GM21423 (cell line): ENCODE data around the gene CALML4.
A peak's percentile ranks its signal among the peaks of the same experiment; 100 is the strongest.
"Not testable (repeated sequence)": the region's sequence is repeated elsewhere in the genome, so short reads cannot be mapped to it uniquely, and the experiment has no call there.

Source experiments
- ATAC-seq: cut with Tn5 transposase; IDR thresholded peaks from one replicate; pipeline ENCODE4 v1.9.1; 2021; ENCODE audit warnings: mild to moderate bottlenecking, moderate library complexity; ENCODE audit not compliant: unreplicated experiment

CALML4 gene, protein sequence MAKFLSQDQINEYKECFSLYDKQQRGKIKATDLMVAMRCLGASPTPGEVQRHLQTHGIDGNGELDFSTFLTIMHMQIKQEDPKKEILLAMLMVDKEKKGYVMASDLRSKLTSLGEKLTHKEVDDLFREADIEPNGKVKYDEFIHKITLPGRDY

DNA sequence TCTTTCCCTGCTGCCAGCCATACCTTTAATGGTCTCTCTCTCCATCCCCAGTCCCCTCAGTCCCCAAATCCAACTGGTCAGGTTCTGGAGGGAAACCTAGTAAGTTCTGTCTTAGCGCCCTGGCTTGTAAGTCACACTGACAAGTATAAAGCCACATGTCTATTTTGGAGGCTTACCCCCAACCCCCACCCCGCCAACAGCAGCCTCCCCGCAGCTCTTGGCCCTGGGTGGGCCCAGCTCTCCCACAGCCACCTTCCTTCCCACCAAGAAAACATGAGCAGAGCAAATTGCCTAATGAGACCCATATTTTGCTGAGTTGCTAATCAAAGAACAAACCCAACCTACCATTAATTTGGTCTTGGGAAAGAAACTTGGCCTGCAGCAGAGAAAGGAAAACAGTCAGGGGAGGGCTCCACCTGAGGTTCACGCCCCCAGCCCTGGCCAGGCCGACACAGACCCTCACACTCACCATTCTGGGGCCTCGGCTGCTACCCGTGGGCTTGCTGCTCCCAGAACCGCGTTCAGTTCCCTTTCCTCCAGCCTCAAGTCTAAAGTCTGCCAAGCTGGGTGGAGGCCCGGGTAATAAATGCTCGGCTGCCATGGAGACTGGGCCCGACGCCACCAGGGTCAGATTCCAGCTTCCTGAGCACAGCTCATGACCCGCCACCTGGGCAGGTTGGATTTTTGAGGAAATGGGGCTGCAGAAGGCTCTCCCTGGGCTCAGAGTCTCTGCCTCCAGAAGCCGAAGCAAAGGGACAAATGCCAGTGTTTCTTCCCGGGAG, at the start of gene CALML4:
TSS of gene CALML4 (minus strand) at position 557 of the 782 bp plus-strand sequence. CDS start at position 472, 85 bp downstream.
- no peak for ATAC-seq

DNA sequence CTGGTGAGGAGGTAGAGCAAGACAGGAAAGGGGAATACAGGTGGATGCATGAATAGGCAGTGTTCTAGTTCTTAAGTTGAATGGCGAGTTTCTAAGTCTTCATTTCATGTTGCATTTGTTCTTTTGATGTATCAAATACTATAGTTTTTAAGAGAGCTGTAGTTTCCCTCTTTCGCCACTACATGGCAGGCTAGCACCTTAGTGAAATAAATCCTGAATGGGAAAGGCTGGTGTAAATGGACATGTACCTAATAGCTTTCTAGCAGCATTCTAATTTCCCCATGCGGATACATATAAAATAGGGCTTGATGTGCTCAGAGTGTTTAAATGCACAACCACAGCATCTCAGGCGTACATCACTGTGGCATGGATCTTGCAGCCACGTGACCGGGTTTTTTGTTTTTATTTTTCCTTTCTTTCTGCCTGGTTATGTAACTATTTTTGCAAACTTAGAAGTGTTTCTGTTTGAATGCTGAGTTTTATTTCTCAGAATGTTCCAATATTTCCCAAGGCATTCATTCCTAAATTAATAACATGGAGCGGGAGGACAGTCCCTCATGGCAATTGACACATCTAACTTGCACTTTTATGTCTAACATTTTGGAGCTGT, 47.9 kb upstream of the CALML4 start:
- no peak for ATAC-seq

DNA sequence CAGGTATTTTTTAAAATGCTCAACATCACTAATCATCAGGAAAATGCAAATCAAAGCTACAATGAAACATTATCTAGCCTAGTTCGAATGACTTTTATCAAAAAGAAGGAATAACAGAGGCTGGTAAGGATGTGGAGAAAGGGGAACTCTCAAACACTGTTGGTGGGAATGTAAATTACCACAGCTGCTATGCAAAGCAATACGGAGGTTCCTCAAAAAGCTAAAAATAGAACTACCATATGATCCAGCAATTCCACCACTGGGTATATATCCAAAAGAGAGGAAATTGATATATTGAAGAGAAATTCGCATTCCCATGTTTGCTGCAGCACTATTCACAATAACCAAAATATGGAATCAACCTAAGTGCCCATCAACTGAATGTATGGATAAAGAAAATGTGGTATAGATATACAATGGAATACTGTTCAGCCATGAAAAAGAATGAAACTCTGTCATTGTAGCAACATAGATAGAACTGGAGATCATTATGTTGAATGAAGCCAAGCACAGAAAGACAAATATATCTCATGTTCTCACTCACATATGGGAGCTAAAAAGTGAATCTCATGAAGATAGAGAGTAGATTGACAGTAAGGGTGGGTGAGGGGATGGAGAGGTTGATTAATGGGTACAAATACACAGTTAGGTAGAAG, 44.1 kb upstream of the CALML4 start:
- no peak for ATAC-seq

DNA sequence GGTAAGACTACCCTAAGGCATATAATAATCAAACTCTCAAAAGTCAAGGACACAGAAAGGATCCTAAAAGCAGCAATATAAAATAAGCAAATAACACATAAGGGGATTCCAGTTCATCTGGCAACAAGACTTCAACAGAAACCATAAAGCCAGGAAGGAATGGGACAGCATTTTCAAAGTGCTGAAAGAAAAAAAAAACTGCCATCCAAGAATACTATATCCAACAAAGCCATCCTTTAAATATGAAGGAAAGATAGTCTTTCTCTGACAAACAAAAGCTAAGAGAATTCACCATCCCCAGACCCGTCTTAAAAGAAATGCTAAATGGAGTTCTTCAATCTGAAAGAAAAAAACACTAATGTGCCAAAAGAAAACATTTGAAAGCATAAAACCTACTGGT, 39.1 kb upstream of the CALML4 start:
- ATAC-seq, result no peak

DNA sequence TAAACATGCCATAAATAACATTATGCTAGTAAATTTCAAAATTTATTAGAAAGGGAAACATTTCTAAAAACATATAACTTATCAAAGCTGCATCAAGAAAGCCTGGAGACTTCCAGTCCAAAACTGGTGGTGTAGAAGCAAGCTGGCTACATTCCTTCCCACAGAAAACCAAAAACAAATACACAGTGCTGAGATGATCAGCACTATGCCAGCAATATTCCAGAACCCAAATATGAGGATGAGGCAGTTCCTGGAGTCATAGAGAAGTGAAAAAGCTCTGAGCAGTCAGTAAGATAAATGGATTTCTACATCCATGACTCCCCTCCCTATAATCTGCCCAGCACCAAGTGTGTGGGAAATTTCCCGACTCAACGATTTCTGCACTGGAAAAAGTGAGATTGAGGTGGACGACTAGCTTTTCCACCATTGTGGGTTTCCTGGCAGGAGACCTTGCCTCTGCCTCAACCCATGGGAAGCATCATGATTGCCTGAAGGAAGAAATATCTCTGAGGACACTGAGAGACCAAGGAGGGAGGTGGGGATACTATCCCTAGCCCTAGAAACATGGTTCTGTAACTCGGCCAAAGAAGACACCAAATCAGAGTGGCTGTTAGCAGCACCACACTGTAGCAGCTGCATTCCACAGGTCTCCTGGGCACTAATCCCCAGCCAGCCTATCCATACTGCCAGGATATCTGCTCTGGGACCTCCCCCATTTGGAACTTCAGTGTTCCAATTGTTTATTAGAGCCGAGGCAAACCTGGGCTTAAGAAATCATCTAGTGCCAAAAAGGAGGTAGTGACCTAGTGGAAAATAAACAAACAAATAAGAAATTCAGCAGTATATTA, 36.2 kb upstream of the CALML4 start:
- ATAC-seq, result no peak

DNA sequence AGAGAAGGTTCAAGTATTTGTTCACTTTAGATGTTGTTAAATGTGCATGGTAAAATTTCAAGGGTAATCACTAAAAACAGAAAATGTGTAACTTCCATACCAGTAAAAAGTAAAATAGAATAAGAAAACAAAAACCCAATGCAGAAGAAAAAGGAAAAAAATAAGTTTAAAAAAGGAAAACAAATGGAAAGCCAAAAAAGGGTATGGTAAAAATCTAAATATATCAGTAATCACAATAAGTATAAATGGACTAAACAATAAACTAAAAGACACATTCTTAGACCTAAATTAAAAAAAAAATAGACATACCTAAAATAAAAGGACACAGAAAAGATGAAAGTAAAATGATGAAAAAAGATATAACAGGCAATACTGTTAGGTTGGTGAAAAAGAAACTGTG, 33.9 kb upstream of the CALML4 start:
- ATAC-seq, result no peak

DNA sequence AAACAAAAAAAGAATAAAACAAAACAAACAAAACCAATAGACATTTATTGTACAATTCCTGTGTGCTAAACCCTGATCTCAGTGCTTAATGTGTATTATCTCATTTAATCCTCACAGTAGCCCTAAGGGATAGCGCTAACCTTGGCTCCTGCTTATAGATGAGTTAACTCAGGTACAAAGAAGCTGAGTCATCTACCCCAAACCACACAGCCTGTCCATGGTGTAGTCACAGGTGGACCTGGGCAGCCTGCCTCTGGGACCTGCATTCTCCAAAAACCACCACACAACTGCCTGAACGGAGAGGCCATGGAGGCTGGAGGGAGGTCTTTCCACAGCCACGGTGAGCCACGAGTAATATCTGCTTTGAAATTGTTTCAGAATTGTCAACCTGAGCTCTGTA, 29.9 kb upstream of the CALML4 start:
- no peak for ATAC-seq

DNA sequence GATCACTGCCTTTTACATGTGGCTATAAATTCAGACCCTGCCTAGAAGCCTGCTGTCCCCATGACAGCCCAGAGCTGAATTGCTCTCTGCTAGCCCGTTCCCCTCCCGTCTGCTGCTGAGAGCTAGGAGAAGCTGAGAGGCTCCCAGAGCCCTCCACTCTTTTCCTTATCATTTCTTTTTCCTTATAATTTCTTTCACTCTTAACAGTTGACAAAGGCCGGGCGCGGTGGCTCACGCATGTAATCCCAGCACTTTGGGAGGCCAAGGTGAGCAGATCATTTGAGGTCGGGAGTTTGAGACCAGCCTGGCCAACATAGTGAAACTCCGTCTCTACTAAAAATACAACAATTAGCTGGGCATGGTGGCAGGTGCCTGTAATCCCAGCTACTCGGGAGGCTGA, 29.4 kb upstream of the CALML4 start:
- not testable (repeated sequence) for ATAC-seq

DNA sequence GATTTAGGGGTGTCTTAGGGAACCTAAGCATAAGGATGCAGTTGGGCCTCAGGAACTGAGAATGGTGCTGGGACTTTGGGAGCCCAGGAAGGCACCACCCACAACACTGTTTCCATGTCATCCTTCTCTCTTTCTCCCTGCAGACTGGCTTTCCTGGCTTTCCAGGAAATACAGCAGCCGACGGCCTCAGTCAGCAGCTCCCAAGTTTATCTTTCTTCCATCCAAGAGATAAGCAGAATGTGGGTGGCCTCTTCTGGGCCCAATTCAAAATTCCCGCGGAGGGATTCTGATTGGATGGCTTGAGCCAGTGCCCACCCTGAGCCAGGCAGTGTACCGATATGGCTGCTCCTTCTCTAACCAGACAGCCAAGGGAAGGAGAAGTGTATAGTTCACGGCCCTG, 28.9 kb upstream of the CALML4 start:
- ATAC-seq, result no peak

DNA sequence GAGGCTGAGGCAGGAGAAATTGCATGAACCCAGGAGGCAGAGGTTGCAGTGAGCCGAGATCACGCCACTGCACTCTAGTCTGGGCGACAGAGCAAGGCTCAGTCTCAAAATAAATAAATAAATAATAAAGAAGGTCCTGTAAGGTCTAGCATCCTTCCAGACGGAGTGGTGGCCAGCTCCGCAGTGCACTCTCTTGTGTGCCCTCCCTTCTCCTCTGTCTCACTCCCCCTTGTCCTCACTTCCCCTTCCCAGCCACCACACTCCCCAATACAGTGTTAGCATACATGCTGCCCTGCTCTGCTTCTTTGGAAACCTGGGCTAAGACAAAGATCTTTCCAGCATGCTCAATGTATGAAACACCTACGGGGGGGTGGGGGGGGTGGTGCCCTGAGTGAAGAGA, 27.8 kb upstream of the CALML4 start:
- no peak for ATAC-seq

DNA sequence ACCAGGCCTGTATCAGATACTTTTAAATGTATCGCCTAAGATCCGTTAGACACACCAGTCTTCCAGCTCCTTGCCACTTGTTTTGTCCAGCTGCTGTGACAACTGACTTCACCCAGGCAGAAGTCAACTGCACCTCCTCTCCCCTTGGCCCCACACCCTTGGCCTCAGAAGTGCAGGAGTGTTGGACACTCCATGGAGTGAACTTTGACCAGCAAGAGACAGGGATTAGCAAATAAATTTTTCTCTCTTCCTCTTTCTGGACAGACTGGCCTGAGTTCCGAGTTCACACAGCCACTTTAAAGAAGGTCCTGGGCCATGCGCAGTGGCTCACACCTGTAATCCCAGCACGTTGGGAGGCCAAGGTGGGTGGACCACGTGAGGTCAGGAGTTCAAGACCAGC, 27.3 kb upstream of the CALML4 start:
- no peak for ATAC-seq

DNA sequence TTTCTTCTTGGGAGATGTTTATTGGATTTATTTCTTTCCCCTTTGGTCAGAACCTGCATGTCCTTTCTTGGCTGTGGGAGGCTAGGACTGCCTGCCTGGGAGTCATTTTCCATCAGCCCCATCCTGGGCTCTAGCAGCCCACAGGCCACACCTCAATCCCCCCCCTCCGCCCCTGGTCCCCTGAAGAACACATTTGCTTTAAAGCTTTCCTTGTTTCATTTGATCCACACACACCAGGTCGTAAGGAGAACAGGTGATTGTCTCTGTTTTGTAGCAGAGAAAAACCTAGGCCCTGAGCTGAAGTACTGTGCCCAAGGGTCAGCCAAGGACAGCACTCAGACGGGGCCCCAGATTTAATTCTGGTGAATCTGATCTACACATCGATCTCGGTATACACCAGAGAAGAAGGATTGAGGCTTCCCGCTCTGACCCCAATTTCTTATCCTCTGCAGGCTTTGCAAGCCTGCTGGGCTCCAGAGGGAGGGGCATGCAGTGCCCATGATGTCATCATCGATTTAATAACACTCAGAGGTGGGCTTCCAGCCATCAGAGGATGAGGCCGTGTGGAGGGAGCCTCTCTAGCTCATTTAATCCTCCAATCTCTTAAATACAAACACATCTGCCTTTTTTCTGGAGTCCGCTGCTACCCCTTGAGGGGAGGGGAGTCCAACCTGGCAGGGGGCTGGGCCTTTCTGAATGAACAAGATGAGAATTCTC, 26.1 kb upstream of the CALML4 start:
- ATAC-seq, result no peak

DNA sequence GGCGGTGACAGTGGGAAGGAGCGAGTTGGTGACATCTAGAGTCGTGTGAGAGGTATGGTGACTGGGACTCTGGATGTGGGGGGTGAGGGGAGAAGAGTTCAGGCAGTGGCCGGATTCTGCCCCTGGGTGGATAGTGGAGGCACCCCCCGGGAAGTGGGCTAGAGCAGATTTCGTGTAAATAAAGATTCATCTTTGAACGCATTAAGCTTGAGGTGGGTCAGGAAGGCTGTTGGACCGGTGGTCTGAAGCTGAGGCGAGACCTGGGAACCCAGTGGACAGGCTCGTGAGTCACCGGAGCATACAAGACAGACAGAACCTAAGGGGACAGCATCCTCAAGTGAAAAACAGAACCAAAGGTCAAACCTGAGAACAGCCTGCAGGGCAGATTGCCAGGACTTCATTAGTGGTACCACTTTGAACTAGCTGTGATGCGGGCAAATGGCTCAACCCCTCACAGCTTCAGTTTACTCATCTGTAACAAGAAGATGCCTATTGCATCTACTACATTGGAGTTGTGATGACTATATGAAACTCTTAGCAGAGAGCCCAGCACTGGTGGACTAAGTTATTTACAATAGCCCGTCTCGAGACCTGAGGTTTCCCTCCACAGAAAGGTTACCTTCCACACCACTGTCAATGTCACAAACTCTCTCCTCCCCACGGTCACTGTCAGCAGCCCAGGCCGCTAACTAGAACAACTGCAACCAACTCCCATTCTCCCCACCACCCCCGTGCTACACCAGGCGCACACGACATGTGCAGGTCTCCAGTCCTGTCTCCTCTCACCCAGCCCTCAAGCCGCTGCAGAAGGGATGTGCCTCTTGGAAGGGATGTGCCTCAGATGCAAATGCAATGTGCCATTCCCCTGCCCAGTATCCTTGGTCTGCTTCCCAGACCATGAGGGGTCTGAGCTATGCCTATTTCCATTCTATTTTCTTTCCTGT, 25.3 kb upstream of the CALML4 start:
- ATAC-seq, result no peak

DNA sequence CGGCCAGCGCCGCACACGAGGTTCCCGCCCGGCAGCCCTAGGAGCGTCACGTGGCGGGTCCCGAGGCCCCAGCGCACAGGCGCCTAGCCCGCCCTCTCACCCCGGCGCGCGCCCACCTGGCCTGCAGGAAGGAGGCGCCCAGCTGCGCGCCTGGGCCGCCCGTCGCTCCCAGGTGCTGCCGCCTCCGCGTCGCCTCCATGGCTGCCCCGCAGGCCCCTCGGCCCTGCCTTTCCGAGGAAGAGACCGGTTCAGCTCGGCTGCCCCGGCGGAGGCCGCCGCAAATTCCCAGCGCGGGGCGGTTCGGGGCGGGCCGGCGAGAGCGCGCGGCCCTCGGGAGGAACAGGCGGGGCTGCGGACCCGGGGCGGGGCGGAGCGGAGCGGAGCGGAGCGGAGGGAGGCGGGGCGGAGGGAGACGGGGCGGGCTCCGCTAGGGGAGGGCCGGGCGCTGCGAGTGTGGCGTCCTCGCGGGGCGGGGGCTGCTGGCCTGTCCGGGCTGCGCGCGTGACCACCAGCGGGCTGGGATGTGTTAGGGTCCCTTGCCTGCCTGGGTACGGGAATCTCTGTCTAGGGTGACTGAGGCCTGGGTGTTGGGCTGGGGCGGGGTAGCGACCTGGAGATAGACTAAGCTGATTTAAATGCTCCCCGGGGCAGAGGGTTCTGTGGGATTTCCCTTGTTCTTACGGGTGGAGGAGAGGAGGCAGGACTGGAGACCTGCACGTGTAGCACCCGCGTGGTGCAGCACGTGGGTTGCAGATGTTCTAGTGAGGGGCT, 24.4 kb upstream of the CALML4 start, which contains the start of gene CLN6:
TSS of gene CLN6 (minus strand) at position 343 of the 771 bp plus-strand sequence. CDS start at position 199, 144 bp downstream.
- ATAC-seq, result peak; percentile 68

DNA sequence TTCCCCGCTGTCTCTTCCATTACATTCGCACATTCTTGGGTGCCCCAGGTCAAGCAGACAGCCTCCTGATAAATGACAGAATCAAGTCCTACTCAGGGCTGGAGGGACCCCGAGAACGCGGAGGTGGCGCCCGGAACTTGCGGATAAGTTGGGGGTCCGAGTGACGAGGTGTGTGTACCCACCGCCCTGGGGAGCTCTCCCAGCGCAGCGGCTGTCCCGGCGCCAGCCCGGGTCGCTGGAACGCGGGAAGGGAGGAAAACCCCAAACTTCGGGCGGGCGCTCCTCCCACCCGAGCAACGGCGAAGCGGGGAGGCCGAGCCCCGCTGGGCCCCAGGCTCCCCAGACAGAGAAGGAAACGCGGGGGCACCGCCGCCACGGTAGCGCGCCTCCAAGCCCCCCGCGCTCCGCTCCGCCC, 23.8 kb upstream of the CALML4 start:
- no peak for ATAC-seq

DNA sequence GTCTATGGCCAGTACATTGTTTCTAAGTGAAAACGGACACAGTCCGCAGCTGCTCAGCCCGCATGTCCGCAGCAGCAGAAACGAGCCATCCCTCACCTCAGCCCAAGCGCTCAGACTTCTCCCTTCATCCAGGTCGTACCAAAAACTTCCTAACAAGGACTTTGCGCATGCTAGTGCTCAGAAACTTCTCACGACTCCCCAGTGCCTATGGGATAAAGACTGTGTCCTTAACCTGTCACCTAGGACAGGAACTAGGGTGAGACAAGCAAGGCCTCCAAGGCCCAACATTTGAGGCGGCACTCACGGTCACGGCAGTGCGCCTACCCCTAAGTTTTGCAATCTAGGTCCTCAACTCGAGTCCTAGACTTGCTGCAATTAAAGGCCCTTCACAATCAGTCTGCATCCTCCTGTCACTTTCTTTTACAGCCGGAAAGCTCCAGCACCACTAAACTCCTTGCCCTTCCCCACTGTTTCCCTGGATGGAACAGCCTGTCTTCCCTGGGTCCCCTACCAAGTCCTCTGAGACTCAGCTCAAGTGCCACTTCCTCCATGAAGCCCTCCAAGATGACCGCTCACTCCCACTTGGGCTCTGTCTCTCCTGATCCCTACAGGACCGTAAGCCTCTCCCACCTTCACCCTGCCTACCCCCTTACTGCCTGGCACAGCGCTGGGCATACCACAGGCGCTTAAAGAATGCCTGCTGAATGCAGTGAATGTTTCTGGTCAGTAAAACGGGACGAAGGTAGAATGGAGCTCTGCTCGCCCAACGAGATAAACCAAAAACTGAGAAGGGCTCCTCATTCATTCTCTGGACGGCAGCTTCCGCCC, 23.2 kb upstream of the CALML4 start:
- no peak for ATAC-seq

DNA sequence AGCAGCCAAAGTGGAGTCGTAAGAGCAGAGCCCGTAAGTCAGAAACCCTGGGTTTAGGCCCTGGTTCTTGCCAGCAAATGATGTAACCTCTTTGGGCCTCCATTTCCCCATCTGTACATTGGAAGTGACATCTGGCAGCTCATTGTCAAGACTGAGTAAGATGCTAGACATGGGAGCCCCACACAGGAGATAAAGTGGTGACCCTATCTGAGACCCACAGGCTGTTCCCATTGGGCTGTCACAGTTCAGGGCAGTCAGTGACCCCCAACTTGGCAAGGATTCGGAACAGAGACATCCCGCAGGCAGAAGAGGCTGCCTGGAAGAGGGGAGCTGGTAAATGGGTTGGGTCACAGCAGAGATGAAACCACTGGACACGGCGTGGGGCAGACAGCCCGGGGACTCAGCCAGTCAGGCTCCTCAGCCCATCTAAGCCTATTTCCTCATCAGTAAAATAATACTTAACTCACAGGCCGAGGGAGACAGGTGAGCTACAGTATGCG, 22.6 kb upstream of the CALML4 start:
- ATAC-seq, result no peak
